GM18951 (cell line): ENCODE results near the gene KRT10.
"Not testable (repeated sequence)": the region's sequence is repeated elsewhere in the genome, so short reads cannot be mapped to it uniquely, and the experiment has no call there.

Source experiments
- POLR2A ChIP-seq: IDR thresholded peaks from 4 replicates; pipeline ENCODE4 v1.6.1; 2011; ENCODE audit warnings: mild to moderate bottlenecking; ENCODE audit not compliant: insufficient read length, insufficient read depth; ENCODE audit errors: extremely low read depth
- in situ Hi-C: fragments of 300-500 bp; cut with MboI; formaldehyde crosslinking; loops from one replicate; pipeline ENCODE4 v1.12.0; 2022; ENCODE audit warnings: low sequenced_read_pairs, mixed read lengths, inconsistent platforms; ENCODE audit not compliant: unreplicated experiment

KRT10 gene

DNA sequence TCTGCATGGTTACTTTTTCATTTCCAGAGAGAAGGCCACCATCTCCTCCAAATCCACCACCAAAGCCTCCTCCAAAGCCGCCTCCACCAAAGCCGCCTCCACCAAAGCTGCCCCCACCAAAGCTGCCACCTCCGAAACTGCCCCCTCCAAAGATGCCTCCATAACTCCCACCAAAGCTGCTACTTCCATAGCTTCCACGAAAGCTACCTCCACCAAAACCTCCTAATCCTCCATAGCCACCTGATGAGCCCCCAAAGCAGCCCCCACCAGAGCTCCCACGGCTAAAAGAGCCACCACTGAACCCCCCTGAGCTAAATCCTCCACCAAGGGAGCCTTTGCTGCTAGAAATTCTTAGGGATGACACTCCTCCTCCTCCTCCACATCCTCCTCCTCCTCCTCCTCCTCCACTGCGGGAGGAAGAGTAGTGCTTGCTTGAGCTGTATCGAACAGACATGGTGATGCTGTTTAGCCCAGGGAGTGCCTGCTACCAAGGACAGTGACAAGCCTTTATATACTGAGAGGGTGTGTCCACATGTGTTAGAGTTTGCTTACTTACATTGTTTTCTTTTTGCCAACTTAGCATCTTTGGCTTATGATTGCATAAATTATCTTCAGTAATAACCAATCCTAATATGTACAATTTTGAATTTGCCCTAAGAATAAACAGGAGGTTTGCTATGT lies at the start of gene KRT10:
TSS of gene KRT10 (minus strand) at position 483 of the 681 bp plus-strand sequence. CDS start at position 454, 29 bp downstream.
- in situ Hi-C loops, result no loop called here
- TF ChIP-seq POLR2A, result no peak

DNA sequence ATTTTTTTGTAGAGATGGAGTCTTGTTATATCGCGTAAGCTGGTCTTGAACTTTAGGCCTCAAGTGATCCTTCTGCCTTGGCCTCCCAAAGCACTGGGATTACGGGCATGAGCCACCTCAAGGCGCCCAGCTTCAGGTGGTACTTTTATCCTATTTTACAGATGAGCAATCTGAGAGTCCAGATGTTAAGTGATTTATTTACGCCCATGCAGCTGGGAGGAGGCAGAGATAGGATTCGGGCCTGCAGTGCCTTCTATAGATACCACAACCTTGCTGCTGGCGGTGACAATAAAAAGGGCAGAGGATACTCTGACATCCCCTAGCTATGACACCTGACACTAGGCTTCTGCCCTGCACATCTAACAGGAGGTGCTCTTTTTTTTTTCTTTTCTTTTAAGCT lies 48.9 kb upstream of the KRT10 start:
- in situ Hi-C loops, result no loop called here
- TF ChIP-seq POLR2A, result no peak

DNA sequence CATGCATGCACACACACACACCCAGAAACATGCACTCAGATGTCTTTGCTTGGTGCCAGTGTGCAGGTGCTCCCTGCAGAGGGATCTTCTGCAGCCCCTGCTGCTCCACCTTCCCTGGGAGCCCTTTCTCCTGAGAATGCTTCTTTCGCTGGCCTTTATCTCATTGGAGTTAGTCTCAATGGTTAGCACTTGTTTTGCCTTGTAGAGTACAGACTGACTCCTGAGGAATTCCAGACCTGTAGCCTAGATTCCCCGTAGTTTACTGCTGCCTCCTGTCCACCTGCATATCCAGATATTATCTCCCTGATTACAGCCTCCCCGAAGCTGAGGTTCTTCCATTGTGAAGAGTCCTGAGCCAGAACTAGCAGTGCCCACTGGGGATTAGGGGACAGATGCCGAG lies 47.7 kb upstream of the KRT10 start:
- no peak for TF ChIP-seq POLR2A
- in situ Hi-C loops, result no loop called here

DNA sequence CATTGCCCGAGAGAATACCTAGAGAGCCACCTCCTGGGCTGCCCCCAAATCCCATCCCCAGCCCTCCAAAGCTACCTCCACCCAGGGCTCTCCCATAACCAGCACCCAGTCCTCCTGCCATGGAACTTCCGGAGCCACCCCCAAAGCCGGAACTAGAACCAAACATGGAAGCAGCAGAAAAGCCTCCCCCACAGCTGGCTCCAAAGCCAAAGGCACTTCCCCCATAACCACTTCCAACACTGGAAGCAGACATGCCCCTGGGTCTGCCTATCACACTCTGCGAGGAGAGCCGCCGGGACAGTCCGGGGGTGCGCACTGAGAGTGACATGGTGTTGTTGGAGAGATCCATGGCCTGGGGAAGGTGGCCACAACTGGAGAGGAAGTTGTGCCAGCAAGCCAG lies 44.4 kb upstream of the KRT10 start, which contains the start of gene KRT12:
TSS of gene KRT12 (minus strand) at position 386 of the 400 bp plus-strand sequence. CDS start at position 349, 37 bp downstream.
- in situ Hi-C loops, result no loop called here
- TF ChIP-seq POLR2A, result no peak

DNA sequence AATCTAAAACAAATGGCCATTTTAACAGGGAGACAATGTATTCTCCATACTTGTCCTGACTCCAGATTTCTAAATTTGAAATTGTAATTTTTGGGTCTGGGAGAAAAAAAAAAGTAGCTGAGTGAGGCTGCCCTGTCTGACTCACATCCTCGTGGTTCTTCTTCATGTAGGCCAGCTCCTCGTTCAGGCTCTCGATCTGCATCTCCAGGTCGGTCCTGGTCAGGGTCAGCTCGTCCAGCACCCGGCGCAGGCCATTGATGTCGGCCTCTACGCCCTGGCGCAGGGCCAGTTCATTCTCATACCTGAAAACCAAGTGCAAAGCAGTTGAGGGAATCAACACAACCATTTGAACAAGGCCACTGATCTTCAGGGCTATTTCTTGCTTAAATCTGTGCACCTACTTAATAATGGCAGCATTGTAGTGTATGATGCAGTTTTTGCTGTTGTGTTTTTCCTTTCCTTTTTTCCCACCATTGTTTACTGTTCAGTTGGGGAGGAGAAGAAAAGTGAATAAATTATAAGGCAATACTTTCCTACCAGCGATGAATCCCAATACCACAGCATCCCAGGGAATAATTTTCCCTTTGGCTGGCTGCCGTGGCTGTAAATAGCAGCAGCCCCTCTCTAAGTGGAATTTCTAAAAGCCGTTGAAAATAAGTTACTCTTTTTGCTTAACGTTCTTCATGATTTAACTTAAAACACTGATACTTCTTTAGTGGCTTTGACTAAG lies 42.4 kb upstream of the KRT10 start:
- TF ChIP-seq POLR2A, result no peak
- in situ Hi-C loops, result no loop called here

DNA sequence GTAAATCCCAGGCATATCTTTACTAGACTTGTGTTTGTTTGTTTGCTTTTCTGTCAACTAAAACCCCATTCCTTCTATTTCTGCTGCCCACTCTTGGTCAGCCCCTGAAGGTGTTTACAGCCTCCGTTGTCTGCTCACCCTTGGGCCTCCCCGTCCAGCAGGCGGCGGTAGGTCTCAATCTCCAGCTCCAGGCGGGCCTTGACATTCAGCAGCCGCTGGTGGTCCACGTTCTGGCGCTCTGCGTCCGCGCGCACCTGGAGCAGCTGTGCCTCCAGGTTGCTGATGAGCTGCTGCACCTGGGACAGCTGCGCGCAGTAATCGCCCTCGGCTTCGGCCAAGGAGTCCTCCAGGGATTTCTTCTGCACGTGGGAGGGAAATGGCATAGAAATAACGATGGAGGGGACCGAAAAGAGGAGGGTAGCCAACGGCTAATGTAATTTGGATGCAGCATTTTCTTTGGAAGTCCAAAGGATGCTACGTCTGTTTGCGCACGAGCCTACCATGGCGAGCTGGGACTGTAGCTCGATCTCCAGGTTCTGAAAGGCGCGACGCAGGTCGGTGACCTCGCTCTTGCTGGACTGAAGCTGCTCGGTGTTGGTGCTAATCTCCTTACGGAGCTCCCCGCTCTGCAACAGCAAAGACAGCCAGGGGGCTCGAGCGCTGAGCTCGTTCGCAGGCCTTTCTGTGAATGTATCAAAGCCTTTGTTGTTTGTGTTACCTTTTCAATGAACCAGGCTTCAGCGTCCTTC lies 40.7 kb upstream of the KRT10 start:
- in situ Hi-C loops, result no loop called here
- no peak for TF ChIP-seq POLR2A

DNA sequence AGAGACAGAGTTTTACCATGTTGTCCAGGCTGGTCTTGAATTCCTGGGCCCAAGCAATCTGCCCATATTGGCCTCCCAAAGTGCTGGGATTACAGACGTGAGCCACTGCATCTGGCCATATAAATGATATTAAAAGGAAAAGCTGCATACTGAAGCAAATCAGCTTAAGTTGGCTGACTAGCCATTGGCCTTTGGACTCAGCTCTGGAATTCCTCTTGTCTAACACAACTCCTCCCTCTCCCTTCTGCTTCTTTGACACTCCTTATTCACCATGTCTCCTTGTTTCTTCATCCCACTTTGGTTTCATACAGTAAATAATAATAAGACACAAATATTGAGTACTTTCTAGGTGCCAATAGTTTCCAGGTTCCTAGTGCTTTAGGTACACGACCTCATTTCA lies 37.1 kb upstream of the KRT10 start:
- in situ Hi-C loops, result no loop called here
- TF ChIP-seq POLR2A, result no peak

DNA sequence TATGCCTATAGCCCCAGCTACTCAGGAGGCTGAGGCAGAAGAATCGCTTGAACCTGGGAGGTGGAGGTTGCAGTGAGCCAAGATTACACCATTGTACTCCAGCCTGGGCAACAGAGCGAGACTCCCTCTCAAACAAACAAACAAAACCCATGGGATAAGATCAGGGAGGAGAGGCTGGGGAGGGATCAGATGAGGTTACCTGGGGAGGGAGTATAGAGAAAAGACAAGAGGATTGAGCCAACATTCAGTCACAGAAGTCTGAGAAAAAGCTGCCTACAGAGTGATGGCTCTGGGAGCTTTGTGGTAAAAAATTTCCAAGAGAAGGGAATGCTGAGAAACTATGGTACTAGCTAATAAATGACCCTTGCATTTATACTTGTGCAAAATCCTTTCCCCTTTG lies 36.3 kb upstream of the KRT10 start:
- in situ Hi-C loops, result not testable (repeated sequence)

DNA sequence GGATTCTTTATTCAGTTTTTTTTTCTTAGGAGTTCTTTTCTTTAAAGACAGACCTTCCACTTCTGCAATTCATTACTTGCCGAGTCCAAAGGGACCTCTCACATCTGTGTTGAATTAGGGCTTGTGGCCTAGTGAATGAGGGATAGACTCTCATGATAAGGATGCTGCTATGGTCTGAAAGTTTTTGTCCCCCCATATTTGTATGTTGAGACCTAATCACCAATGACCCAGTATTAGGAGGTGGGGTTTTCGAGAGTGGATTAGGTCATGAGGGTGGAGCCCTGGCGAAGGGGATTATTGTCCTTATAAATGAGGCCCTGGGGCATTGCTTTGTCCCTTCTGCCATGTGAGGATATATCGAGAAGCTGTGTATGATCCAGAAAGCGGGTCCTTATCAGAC lies 35.1 kb upstream of the KRT10 start:
- in situ Hi-C loops, result no loop called here
- no peak for TF ChIP-seq POLR2A

DNA sequence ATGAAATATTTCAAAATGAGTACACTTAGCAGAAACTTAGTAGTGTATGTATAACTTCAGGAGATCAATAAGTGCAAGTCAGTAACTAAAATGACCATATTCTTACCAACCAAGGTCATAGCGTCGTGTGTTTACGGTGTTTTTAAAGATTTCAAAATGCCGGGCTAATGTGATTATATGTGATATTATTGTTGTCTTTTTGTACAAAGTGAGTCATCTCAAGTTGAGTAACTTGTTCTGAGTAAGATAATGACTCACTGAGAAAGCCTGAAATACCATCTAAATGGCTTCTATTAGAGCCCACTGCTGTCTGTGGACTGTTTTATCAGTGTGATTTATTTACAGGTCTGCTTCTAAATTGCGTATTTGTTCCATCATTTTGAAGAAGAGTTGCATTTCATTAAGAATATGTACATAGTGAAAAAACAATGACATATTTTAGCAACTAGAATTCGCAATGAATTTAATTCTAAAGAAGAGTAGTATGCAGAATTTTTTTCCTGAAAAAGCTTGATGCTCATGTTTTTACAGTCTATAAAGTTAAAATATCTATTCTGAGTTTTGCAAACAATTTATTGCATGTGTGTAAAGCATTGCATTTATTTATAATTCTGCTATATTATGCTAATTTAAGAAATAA lies 31.9 kb upstream of the KRT10 start:
- no peak for TF ChIP-seq POLR2A
- in situ Hi-C loops, result no loop called here

DNA sequence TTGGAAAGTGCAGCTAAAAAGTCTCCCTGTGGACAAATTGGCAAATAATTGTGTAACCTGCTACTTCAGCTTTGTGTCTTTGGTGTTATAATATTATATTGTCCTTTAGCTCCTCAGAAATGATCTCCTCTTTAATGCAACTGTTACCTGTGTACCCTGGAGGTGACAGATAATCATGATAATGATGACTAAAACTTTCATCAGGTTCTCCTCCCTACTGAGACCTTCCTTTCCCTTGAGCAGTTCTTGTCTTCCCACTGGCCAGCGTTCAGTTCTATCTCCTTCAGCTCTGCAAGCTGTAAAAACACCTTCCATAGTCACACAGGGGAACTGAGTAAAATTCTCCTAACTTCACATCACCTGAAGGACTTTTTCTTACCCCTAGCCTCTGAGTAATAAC lies 29.9 kb upstream of the KRT10 start:
- in situ Hi-C loops, result no loop called here
- no peak for TF ChIP-seq POLR2A

DNA sequence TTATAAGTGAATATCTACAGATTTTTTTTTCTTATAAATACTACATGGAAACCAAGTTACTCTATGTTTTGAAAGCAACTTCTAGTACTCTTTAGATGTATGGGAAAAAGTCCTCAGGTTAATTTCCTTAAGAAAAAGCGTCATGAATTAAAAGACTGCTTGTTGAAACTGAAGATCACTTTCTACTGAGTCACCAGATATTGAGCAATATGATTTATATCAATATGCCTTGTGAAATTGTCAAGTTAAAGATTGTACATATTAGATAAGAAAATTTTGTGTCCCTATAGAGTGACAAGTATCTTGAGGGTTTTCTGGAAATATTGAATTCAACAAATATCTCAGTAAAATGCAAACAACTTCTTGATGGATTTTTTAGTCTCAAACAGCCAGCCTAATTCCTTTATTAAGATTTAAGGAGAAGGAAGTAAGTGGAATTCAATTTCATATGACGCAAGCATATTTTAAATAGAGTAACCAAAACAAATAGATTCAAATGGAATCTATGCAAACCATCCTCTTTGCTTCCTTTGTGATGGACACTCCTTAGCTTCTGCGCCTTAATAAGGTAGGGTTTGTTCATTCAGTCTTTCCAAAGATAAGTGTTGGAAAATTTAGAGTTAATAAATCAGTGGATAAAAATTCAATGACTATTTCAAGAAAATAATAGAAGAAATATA lies 28.0 kb upstream of the KRT10 start:
- in situ Hi-C loops, result no loop called here
- TF ChIP-seq POLR2A, result no peak

DNA sequence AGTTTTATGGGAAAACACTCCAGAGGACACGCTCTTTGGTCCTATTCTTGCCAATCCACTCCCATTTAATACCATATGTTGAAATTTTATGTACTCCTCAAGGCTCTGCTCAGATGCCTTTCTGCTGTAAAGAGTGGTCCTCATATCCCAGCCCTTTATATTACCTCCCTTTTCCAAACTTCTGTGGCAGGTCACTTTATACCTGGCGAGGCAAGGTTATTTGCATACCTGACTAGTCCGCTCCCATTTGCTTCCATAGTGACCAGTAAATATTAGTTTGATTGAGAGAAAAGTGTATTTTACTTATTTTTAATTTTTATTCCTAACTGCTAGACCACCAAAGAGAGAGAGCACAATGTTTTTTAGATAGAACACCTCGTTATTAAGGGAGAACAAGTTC lies 27.3 kb upstream of the KRT10 start:
- TF ChIP-seq POLR2A, result no peak
- in situ Hi-C loops, result no loop called here
